NCI-H2171 (cell line): Measurements from ENCODE around the gene DAB1.

Experiments used
- DNase-seq: peaks from one replicate; lab custom pipeline; 2025; lab: John Stamatoyannopoulos, UW

DAB1 gene

GRCh38 chr1:57423656-57424211, at the start of gene DAB1:
Gene DAB1, minus strand, starts transcription at chr1:57424060. Its CDS starts 133,030 bp downstream, at chr1:57291030.
- peak; percentile 28 for DNase-seq

GRCh38 chr1:57473448-57473847, 49.6 kb upstream of the DAB1 start:
- DNase-seq = no peak

GRCh38 chr1:57471995-57472394, 48.1 kb upstream of the DAB1 start:
- no peak for DNase-seq

- no peak for DNase-seq
Measured at GRCh38 chr1:57470036-57470435, 46.2 kb upstream of the DAB1 start.

GRCh38 chr1:57468641-57469523, 45.0 kb upstream of the DAB1 start:
- DNase-seq = no peak

- no peak for DNase-seq
Measured at GRCh38 chr1:57467830-57468229, 44.0 kb upstream of the DAB1 start.

GRCh38 chr1:57464756-57465155, 40.9 kb upstream of the DAB1 start:
- DNase-seq = peak; percentile 6

- no peak for DNase-seq
Measured at GRCh38 chr1:57463343-57463742, 39.5 kb upstream of the DAB1 start.

GRCh38 chr1:57461405-57461804, 37.5 kb upstream of the DAB1 start:
- DNase-seq = no peak

GRCh38 chr1:57451516-57451915, 27.7 kb upstream of the DAB1 start:
- DNase-seq = no peak

GRCh38 chr1:57450981-57451380, 27.1 kb upstream of the DAB1 start:
- no peak for DNase-seq

- DNase-seq = no peak
Measured at GRCh38 chr1:57447551-57447950, 23.7 kb upstream of the DAB1 start.

GRCh38 chr1:57443004-57443403, 19.1 kb upstream of the DAB1 start:
- no peak for DNase-seq

- no peak for DNase-seq
Measured at GRCh38 chr1:57440096-57440495, 16.2 kb upstream of the DAB1 start.

GRCh38 chr1:57431400-57431799, 7.5 kb upstream of the DAB1 start:
- DNase-seq = no peak

GRCh38 chr1:57424231-57425027, 569 bp upstream of the DAB1 start:
- DNase-seq = peak; percentile 44

- DNase-seq = peak; percentile 12
Measured at GRCh38 chr1:57423135-57423655, 665 bp downstream of the DAB1 start.

- peak; percentile 23 for DNase-seq
Measured at GRCh38 chr1:57422271-57423134, 1.4 kb downstream of the DAB1 start.

- no peak for DNase-seq
Measured at GRCh38 chr1:57421806-57422205, 2.1 kb downstream of the DAB1 start.

GRCh38 chr1:57420981-57421785, 2.7 kb downstream of the DAB1 start:
- no peak for DNase-seq

- no peak for DNase-seq
Measured at GRCh38 chr1:57418971-57419370, 4.9 kb downstream of the DAB1 start.
